ENCODE results near the gene MYT1.

MYT1 gene

DNA sequence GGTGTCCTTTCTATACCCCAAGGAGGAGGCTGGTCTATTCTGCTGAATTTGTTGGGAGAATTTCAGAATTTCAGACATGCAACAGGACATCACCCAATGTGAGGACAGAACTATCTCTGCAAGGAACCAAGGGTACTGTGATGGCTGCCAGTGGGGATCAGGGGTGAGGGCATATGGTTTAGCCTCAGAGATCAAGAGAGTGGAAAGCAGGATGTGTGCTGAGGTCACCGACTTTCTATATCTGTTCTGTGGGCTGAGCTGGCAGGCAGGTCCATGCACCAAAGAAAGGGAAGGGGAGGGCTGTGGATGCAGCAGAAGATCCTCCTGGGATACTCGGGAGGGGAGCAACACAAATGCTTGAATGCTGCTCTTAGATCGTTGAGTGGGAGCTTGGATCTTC is 28.8 kb downstream of the MYT1 start:
- DNase-seq, result no peak

DNA sequence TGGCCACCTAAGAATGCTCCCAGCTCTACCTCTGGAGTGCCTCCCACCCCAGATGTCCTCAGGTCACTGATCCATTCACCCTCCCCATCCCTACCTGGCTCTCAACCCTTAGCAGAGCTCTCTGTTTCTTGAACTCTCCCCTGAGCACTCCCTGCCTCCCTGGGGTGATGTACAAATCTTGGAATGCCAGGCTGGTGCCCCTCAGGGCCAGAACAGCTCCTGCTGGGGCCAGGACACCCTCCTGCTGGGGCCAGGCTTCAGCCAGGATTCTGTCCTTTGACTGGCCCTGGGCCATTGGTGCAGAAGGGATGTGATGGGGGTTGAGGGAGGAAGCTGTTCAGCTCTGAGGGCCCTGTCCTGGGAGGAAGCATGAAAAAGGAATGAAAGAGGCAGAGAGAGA is 30.0 kb downstream of the MYT1 start:
- no peak for DNase-seq

DNA sequence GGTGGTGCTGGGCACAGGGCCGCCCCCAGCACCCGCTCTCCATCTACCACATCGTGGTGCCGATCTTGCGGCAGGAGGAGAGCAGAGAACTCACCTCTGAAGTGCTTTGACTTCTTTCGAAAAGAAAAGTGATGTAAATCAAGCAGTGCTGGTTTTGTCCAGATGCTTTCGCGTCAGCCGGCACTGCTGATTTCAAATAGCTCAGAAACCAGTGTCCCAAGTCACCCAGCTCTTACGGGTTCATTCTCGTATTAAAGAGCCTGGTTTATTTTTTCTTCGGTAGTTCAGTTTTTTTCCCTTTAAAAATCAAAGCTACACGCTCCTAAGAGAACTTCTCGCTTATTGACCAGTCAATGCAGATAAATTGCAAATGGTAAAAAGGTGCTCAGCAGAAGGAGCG is 32.1 kb downstream of the MYT1 start:
- no peak for DNase-seq

DNA sequence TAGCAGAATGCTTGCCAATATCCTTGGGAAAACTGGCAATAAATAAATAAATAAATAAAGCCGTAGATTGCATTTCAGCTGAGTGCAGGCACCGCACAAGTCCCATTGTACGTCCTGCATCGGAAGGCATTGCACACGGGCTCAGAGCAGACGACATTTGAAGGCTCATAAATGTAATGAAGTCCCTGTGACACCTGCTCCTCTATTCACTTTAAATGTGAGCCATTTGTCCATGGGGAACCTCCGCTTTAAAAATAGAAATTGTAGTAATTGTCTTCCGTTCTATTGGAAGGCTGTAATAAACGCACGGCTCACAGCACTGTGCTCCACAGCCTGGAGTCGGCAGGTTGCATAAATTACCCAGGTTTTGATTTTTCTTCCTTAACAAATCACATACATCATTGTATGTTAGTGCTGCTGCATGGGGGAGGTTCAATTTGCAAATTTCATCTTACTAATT is 32.6 kb downstream of the MYT1 start:
- peak in 2 of 3 experiments; percentile 71 to 93 for DNase-seq

DNA sequence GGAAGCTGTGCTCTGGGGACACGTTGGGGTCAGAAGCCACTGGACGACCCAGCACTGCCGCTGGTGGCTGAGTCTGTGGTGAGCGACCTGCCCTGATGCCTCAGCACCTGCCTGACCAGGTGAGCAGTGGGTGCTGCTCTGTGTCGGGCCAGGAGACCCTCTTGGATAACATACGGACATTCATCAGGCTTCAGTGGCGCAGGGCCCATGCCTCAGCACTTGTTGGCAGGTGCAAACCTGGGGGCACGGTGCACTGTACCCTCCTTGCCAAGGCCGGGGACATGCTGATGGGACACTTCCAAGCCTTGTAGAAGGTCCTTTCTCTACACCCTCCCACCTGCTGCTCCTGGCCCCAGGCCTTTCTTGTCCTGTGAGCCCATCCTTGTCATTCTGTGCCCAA is 34.1 kb downstream of the MYT1 start:
- no peak for DNase-seq

DNA sequence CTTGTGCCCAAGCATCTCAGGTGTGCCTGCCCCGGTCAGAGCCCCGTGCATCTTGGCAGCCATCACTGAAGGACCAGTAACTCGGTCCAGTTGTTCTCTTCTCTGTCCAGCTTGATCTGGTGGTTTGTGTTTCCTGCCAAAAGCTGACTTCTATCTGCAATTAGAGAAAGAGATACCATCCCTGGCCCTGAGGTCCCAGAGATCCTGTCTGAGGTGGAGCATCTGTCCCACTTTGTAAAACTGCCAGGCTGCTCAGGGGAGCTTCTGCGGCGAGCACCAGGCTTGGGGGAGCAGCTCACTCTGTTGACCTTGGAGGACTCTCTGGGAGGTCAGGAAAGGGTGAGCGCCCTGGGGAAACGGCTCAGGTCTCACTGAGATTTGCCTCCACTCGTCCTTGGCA is 35.1 kb downstream of the MYT1 start:
- DNase-seq, result no peak

DNA sequence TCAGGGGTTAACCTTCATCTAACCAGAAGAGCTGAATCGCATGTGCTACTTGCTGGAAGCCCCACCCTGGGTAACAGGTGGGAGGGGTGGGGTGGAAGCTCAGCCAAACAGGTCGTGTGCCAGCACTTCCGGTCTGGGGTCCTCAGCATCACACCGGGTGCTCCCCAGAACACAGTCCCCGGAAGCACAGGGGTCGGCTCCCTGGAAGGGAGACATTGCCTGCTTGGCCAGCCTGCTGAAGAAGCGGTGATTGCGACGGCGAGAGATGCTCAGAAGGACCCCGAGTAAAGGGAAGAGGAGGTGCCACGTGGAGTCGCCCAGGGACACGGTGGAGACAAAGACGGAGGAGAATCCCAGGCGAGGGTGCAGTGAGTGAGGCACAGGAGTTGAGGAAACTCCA is 36.5 kb downstream of the MYT1 start:
- DNase-seq, result no peak

DNA sequence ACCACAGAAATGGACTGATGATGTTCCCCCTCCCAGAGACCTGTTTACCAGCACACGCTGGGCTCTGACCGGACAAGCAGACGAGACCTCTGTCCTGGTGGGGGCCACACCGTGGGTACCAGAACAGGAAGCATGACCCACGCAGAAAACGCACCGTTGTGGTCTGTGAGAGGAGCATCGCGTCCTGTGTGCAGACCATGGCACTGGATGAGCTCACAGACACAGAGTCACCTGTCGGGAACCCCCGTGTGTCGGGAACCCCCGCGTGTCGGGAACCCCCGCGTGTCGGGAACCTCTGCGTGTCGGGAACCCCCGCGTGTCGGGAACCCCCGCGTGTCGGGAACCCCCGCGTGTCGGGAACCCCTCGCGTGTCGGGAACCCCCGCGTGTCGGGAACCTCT is 37.4 kb downstream of the MYT1 start:
- no peak for DNase-seq

DNA sequence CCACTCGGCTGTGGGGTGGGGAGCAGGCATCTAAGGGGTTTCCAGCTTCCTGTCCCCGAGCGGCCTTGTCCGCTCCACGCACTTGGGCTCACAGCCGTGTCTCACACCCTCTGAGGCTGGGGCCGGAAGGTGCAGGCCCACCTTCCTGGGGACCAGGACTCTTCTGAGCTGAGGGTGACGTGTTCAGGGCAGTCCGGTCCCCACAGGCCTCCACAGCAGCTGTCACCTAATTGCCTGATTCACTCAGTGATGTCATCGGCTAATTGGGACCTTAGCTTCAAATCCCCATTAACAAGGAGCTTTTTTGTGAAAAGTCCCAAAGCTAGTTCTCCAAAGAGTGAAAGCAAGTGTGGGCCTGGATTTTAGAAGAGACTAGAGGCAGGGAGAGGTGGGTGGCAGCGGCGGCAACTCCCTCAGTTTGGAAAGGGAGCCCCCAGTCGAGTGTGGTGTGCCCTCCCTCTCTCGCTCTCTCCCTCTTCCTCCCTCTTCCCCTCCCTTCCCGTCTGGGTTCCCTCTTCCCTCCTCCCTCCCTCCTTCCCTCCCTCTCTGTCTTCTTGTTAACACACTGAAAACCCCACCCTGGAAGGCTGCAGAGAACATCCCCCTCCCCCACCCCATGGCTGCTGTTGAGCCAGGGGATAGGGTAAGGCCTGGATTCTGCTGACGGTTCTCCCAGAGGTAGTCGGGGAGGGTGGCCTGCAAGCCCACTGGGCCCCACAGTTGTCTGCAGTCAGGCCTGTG is 39.0 kb downstream of the MYT1 start:
- DNase-seq, result no peak

DNA sequence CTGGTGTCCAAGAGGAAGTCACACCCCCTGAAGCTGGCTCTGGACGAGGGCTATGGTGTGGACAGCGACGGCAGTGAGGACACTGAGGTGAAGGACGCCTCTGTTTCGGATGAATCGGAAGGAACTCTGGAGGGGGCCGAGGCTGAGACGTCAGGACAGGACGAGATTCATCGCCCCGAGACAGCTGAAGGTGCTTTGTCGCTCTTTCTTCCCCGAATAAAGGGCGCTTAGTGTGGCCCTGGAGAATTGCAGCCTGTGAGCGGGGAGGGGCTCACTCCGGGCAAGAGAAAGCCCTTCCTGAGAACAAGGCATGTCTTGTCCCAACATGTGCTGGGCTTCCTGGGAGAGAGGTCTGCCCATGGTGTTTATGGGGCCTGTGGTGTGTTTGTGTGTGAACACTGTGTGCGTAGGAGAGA is 41.4 kb downstream of the MYT1 start:
- no peak for DNase-seq

DNA sequence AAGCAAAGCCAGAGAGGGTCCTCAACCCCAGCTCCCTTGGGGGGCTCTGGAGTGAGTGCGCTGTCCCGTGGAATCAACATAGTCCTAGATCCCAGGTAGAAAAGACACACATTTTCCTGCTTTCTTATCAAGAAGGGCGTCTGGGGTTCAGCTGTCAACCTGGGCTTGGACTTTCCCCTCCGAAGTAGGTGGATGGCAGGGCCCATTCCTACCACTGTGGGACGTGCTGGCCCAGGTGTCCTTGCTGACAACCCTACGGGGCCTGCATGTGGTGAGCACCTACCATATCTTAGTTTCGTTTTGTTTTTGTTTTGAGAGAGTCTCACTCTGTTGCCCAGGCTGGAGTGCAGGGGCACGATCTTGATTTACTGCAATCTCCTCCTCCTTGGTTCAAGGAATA is 42.4 kb downstream of the MYT1 start:
- DNase-seq, result no peak

DNA sequence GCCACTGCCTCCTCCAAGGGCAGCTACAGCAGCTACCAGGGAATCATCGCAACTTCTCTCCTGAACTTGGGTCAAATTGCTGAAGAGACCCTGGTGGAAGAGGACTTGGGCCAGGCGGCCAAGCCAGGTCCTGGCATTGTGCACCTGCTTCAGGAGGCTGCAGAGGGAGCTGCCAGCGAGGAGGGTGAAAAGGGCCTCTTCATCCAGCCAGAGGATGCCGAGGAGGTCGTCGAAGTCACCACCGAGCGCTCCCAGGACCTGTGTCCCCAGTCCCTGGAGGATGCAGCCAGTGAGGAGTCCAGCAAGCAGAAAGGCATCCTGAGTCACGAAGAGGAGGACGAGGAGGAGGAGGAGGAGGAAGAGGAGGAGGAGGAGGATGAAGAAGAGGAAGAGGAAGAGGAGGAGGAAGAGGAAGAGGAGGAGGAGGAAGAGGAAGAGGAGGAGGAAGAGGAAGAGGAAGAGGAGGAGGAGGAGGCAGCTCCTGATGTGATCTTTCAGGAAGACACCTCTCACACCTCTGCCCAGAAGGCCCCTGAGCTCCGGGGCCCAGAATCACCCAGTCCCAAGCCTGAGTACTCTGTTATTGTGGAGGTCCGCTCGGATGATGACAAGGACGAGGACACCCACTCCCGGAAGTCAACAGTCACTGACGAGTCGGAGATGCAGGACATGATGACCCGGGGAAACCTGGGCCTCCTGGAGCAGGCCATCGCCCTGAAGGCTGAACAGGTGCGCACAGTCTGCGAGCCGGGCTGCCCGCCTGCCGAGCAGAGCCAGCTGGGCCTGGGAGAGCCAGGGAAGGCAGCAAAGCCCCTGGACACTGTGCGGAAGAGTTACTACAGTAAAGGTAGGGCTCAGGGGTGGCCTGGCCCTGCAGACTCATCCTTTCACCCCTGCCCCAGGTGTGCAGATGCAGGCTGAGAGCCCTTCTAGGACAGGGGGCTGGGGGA is 43.7 kb downstream of the MYT1 start:
- DNase-seq, result no peak

DNA sequence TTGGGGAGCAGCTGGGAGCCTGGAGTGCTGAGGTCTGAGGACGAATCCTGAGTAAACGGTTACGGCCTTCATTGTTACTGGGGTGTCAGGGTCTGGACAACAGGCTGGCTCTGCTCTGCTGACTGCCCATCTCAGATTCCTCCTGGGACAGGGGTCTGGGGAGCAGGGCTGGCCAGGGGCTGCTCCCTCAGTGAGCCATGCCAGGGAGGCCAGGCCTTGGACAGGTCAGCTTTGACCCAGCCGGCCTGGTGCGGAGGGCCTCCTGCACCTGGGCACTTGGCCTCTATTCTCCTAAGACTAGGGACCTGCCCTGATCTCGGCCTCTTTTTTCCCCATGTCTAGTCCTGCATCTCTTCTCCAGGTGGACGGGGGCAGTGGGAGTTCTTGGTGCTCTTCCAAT is 44.9 kb downstream of the MYT1 start:
- DNase-seq, result no peak

DNA sequence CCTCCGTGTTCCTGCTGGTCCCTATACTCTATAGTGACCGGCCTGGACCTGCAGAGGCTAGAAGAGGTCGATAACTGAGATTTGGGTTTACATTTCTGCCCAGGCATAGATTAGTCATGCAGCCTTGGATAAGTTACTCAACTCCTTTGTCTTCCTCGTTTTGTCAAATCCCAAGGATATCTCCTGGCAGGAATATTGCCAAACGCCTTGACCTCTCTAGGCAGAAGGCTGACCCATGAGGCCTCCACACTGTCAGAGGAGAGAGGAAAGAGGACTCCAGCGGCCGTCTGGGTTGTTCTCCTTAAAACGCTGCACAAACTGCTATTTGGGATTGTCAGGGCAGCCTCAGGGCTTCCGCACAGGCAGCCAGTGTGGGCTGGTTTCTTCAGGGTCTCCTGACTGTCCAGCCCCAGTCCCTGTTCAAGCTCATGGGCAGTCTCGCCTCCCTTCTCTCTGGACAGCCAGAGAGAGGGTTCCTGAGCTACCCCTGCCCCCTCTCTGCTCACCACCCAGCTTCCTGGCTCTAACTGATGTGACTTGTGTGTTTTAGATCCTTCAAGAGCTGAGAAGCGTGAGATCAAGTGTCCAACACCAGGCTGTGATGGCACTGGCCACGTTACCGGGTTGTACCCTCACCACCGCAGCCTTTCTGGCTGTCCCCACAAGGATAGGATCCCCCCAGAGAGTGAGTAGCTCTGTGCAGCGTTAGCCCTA is 46.6 kb downstream of the MYT1 start:
- no peak for DNase-seq

DNA sequence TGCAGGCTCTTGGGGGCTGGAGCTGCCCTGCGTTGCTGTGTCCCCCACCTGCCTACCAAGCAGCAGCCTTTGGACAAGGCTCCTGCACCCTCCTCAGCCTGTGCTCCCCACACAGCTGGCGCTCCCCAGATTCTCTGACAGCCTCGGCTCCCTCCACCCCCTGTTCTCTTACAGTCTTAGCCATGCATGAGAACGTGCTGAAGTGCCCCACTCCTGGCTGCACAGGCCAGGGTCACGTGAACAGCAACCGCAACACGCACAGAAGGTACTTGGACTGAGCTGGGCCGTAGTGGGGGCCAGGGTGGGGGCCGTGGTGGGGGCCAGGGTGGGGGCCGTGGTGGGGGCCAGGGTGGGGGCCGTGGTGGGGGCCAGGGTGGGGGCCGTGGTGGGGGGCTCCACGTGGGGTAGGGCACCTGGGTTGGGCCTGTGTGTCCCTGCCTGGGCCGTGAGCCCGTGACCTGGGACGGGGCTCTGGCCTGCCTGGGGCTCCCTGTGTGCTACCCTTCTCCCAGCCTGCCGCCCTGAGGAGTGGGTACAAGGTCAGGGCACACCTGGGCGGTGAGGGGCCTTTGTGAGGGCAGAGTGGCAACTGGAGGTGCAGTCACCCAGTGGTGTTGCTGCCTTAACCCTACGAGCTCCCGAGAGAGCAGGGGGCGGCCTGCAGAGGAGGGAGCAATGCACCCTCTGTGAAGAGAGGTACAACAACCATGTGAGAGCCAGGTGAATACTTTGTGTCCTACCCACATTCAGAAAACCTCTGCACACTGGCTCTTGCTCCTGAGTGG is 47.8 kb downstream of the MYT1 start:
- peak in 1 of 3 experiments; percentile 90 for DNase-seq

DNA sequence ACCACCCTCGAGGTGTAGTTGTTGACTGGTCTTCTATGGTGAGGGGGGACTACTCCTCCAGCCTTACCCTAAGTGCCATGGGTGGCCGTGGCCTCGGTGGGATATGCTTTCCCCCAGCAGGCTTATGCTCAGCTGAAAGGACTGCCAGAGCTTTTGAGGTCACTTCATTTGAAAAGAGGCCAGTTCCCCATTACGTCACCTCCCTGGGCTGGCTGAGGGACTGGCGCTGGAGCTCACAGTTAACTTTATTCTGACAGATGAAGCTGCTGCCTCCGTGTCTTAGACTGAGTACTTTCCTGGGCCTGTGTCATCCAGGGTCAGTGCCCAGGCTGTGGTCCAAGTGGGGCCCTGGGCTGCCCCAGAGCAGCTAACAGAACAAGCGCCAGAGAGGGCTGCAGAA is 48.5 kb downstream of the MYT1 start:
- no peak for DNase-seq

DNA sequence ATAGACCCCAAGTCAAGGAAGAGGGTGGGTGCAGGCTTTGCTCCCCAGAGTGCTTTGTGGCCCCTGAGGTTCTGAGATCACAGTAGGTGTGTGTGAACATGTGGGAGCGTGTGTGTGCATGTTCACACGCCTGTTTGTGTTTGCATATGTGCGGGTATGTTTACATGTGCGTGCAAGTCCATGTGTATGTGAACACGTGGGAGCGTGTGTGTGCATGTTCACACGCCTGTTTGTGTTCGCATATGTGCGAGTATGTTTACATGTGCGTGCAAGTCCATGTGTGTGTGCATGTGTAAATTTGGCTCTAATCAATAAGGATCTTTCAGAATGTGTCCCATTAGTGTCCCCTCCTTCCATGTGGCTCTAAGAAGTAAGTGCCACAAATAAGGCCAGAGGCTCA is 49.9 kb downstream of the MYT1 start:
- no peak for DNase-seq

DNA sequence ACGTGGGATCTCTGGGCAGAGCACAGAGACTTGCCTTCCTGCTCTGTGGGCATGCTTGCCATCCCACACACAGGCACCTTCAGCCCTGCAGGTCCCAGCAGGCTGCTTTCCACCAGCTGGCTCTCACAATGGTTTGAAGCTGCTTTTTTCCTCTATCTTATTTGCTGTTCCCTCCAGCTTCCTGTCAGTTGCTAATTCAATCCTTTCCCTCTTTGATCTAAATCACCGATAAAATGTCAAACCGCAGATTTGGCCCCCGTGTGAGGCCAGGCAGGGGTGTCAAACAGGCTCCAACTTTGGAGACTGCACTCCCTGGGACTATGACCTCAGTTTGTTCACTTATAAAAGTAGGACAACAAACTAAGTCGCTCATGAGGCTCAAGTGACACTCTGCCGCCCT is 50.7 kb downstream of the MYT1 start:
- DNase-seq, result no peak

DNA sequence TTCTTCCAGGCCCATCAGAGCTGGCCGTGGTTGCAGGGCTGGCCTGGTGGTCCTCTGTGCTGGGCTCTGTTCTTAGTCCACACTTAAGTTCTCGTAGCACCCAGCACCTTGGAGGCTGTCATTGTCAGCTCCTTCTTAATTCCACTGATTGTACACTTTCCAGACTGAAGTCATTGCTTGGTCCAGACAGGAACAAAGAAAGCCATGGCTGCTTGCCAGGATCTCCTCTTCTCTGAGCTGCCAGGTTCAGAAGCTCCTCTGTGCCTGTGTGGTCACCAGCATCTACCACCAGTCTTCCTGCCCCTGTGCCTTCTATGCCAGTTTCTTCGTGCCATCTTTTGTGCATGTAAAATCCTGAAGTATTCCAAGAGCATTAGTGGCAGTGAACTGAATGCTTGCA is 51.8 kb downstream of the MYT1 start:
- no peak for DNase-seq

DNA sequence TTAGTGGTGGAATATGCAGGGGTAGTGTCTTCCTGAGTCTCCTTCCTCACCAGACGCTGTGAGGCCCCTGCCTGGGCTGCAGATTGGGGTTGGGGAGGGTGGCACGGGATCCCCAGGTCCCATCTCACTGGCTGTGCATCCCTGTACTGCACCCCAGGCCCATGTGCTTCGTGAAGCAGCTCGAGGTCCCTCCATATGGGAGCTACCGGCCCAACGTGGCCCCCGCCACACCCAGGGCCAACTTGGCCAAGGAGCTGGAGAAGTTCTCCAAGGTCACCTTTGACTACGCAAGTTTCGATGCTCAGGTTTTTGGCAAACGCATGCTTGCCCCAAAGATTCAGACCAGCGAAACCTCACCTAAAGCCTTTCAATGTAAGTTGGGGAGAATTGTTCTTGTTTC is 52.7 kb downstream of the MYT1 start:
- no peak for DNase-seq

DNA sequence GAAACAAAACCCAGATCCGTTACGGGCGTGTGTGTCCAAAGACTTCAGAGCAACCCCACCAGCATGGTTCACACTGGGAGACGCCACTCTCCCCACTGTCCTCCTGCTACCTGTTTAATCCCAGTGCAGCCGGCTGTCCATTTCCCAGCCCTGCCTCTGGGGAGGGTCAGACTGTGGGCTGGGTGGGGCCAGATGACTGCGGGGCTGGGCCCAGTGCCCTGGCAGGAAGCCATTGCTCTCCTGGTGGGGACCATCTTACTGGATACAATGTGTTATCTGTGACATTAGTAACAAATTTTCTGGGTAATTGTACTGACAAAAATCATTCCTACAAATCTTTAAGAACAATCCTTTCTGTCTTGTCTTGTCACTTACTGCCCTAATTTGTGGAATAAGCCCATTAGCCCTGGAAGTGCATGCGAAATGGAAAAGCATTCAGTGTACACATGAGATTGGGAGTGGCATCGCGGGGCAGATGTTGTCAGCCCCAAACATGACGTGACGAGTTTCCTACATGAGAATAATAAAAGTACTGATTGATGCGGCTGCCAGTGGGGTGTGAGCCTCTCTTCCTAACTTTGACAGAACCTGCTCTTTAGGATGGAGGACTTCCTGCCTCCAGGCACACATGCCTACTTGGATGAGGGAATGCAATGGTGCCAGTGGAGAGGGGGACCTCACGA is 53.4 kb downstream of the MYT1 start:
- no peak for DNase-seq

DNA sequence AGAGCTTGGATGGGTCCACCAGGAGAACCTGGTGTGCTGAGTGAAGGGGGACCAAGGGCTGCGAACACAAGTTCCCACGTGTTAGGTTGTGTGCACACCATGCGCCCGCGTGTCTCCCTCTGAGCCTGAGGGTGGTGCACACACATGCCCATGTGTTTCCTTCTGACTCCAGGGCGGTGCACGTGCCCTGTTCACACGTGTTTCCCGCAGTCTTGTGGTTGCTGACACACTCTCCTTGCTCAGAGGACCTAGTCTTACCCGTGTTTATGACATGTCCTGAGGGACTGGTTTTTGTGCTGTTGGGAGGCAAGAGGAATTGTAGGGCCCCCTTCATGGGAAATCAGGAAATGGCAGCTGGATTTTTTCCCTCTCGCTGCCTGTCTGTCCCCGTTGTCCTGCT is 55.0 kb downstream of the MYT1 start:
- no peak for DNase-seq
